Measurements from ENCODE around the gene AIFM3.
"Not testable (repeated sequence)": the region's sequence is repeated elsewhere in the genome, so short reads cannot be mapped to it uniquely, and the experiment has no call there.

AIFM3 gene

GRCh38 chr22:20937031-20937793 is 29.8 kb upstream of the AIFM3 start:
- DNase-seq (ENCODE audit: low spot score), result no peak
- TF ChIP-seq CTCF (IDR thresholded peaks at IDR 0.05), result no peak
- no peak overlapping the region for H3K27ac ChIP-seq
- peak overlapping the region; percentile 25 for H3K4me3 ChIP-seq

GRCh38 chr22:20937794-20938671 is 29.0 kb upstream of the AIFM3 start:
- Histone ChIP-seq H3K4me3 (no peak overlapping the region), H3K27ac (no peak overlapping the region)
- DNase-seq (ENCODE audit: low spot score), result no peak
- no peak for TF ChIP-seq CTCF (IDR thresholded peaks at IDR 0.05)

- not testable (repeated sequence) for H3K27ac ChIP-seq; H3K4me3 ChIP-seq; DNase-seq (ENCODE audit: low spot score)
Measured at GRCh38 chr22:20939457-20940185, 27.4 kb upstream of the AIFM3 start.

- Histone ChIP-seq H3K4me3 (no peak overlapping the region), H3K27ac (no peak overlapping the region)
- DNase-seq (ENCODE audit: low spot score), result no peak
- no peak for TF ChIP-seq CTCF (IDR thresholded peaks at IDR 0.05)
Measured at GRCh38 chr22:20940186-20940651, 26.8 kb upstream of the AIFM3 start.

GRCh38 chr22:20940904-20941385 is 26.1 kb upstream of the AIFM3 start:
- Histone ChIP-seq H3K27ac (no peak overlapping the region), H3K4me3 (no peak overlapping the region)
- no peak for DNase-seq (ENCODE audit: low spot score)
- no peak for TF ChIP-seq CTCF (IDR thresholded peaks at IDR 0.05)

- DNase-seq (ENCODE audit: low spot score); H3K27ac ChIP-seq; H3K4me3 ChIP-seq: not testable (repeated sequence)
Measured at GRCh38 chr22:20942203-20942902, 24.7 kb upstream of the AIFM3 start.

- DNase-seq (ENCODE audit: low spot score), result no peak
- no peak overlapping the region for H3K4me3 ChIP-seq
- no peak overlapping the region for H3K27ac ChIP-seq
- TF ChIP-seq CTCF (IDR thresholded peaks at IDR 0.05), result no peak
Measured at GRCh38 chr22:20943104-20943933, 23.7 kb upstream of the AIFM3 start.
